Testis (tissue), 2 donors: ENCODE measurements around the gene KCNN3.

Source experiments
- POLR2A ChIP-seq: fragments of 450-650 bp; IDR thresholded peaks from one replicate; pipeline ENCODE4 v1.6.1; 2017; ENCODE audit warnings: antibody characterized with exemption, mild to moderate bottlenecking, moderate library complexity
- TF ChIP-seq, protein P1 (sequence below), 3 experiments: fragments of 450-650 bp in 2 of 3; fragments of 200-600 bp in 1 of 3; sonication (generic) in 1 of 3; IDR thresholded peaks; one replicate each; pipeline ENCODE4 v1.5.1; 2016 to 2019; ENCODE audit warnings: antibody characterized with exemption in 3 of 3, mild to moderate bottlenecking in 2 of 3, moderate library complexity in 1 of 3

DNA sequence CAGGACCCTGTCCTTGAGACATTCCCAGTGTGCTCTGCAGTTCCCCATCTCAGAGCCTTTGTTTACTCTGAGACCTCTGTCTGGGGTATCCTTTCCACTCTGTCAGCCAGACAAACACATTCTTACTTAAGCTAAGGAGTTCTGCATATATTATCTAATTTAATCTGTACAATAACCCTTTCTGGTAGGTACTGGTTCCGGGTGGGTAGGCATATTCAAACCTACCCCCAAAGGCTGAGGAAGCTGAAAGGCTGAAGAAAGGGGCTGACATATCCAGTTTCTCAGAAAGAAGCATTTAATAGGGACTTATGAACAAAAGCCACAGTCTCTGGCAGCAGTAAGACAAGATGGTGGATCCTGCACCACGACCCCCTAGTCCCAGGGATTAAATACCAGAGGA, 53.1 kb downstream of the KCNN3 start:
- TF ChIP-seq, protein P1, sequence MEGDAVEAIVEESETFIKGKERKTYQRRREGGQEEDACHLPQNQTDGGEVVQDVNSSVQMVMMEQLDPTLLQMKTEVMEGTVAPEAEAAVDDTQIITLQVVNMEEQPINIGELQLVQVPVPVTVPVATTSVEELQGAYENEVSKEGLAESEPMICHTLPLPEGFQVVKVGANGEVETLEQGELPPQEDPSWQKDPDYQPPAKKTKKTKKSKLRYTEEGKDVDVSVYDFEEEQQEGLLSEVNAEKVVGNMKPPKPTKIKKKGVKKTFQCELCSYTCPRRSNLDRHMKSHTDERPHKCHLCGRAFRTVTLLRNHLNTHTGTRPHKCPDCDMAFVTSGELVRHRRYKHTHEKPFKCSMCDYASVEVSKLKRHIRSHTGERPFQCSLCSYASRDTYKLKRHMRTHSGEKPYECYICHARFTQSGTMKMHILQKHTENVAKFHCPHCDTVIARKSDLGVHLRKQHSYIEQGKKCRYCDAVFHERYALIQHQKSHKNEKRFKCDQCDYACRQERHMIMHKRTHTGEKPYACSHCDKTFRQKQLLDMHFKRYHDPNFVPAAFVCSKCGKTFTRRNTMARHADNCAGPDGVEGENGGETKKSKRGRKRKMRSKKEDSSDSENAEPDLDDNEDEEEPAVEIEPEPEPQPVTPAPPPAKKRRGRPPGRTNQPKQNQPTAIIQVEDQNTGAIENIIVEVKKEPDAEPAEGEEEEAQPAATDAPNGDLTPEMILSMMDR (IDR thresholded peaks at IDR 0.05): no peak
- no peak for TF ChIP-seq POLR2A
